ENCODE measurements around the gene HSD17B4.

DNA sequence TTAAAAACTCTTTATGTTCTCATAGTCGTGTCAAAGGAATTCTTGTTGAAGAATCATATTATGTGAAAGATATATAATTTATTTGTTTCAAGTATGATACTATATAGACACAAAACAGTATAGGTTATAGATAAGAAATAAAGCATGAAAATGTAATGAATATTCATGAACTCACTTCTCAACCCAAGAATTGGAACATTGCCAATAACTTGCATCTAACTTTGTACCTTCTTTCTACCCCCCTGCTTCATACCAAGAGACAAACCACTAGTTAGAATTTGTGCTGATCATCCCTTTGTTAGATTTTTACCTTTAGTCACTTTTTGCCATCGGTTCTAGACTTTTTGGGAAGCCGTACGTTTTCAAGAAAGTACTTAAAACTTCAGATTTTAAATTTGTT is 32.6 kb downstream of the HSD17B4 start:
- TF ChIP-seq POLR2AphosphoS5 (IDR thresholded peaks at IDR 0.05; ENCODE audit: borderline replicate concordance, low read depth, low read length): no peak
- no peak for TF ChIP-seq EZH2 (IDR thresholded peaks at IDR 0.05)
- TF ChIP-seq FOXP2 (optimal IDR thresholded peaks at IDR 0.05; ENCODE audit: control extremely low read depth, extremely low read length, insufficient read depth): no peak
